Measurements from ENCODE around the gene LUZP1. TPM values are rescaled to one million over a fixed set of nuclear protein-coding genes. Genes with fewer than 3 reads are reported as not detected.

LUZP1 gene
- total RNA-seq, 1 donor from 2014 or later: 47.4 TPM

DNA sequence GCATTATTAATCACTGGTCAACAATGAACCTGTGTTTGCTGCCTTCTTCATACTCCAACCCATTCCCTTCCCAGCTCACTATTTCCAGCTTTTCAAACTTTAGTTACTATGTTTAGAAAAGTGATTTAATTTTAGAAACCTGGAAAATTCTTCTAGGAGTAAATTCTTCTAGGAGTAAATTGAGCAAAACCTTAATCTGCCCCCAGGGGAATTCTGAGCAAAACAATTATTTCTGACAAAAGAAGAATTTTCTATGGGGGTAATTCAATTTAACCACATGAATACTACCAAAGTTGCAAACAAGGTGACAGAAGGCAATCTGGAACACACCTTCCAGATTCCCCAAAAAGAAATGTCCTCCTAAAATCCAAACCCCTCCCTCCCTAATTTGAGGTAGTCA, 1.8 kb downstream of the LUZP1 start:
- no peaks in the 10 kb centered on the region for H3K36me3 Mint-ChIP-seq (ENCODE audit: unreplicated experiment)
- peaks cover 66% of the 10 kb centered on the region for H3K4me1 Mint-ChIP-seq (ENCODE audit: unreplicated experiment)
- peak overlapping the region; percentile 84 for H3K4me3 Mint-ChIP-seq (ENCODE audit: unreplicated experiment)
- no peaks in the 10 kb centered on the region for H3K27me3 Mint-ChIP-seq (ENCODE audit: unreplicated experiment)
- no peak for TF ChIP-seq CTCF (IDR thresholded peaks at IDR 0.05)
- no peaks in the 10 kb centered on the region for H3K9me3 Mint-ChIP-seq (ENCODE audit: unreplicated experiment)
- peak overlapping the region; percentile 81 for H3K27ac Mint-ChIP-seq (ENCODE audit: unreplicated experiment)
- DNase-seq (ENCODE audit: extremely low spot score, unreplicated experiment): no peak

DNA sequence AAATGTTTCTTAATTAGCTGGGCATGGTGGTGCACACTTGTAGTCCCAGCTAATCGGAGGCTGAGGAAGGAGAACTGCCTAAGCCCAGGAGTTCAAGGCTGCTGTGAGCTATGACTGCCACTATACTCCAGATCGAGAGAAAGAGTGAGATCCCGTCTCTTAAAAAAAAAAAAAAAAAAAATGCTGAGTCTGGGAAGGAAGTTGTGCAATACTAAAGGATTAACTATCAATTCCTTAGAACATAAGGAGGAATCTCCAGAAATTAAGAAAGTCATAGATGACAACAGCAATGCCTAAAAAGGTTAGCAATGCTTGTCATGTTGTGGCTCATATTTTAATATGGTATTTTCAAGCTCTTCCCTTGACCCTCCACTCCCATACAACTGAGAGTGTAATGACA, 5.3 kb downstream of the LUZP1 start:
- H3K36me3 Mint-ChIP-seq (ENCODE audit: unreplicated experiment): peaks cover 2% of the 10 kb centered on the region
- TF ChIP-seq CTCF (IDR thresholded peaks at IDR 0.05): no peak
- H3K9me3 Mint-ChIP-seq (ENCODE audit: unreplicated experiment): no peaks in the 10 kb centered on the region
- H3K27me3 Mint-ChIP-seq (ENCODE audit: unreplicated experiment): no peaks in the 10 kb centered on the region
- H3K4me1 Mint-ChIP-seq (ENCODE audit: unreplicated experiment): peaks cover 53% of the 10 kb centered on the region
- H3K4me3 Mint-ChIP-seq (ENCODE audit: unreplicated experiment): no peak overlapping the region
- no peak overlapping the region for H3K27ac Mint-ChIP-seq (ENCODE audit: unreplicated experiment)
- no peak for DNase-seq (ENCODE audit: extremely low spot score, unreplicated experiment)

DNA sequence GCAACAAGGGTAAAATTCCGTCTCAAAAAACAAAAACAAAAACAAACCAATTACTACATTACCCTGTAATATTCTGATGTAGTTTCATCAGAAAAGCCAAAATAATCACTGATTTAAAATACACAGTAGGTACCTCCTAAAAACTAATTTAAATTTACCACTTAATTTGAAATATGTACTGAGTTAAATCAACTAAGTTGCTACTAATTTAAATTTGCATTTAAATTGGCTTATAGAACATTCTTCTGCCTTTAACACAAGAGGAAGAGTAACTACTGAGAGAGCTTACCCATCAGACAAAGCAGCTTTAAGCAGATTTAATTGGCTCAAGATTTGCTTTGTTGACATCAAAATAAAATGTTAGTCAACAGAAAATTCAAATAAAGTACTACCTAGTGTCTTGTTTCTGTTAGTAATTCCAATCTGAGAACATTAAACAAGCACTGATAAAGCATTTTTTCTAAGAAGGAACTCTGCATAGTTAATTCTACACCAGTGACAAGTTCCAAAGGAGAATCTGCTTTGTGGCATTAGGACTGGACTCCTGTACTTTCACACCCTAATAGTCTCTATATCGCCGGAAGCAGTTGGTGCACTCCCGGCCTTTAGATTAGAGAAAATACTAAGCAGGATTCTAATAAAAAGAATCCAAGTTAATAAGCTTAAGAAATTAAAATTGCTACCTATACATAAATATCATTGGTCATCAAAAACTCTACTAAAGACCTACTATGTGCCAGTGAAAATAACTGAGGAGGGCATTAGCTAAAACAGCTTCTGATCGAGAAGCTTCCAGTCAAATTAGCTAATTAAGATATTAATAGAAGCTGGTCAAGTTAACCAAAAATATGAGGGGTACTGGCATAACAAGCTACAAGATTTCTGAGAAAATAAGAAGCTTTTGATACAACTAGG, 8.4 kb downstream of the LUZP1 start:
- TF ChIP-seq CTCF (IDR thresholded peaks at IDR 0.05): no peak
- Mint-ChIP-seq H3K27me3 (ENCODE audit: unreplicated experiment) (no peaks in the 10 kb centered on the region), H3K9me3 (ENCODE audit: unreplicated experiment) (no peaks in the 10 kb centered on the region), H3K27ac (ENCODE audit: unreplicated experiment) (no peak overlapping the region), H3K36me3 (ENCODE audit: unreplicated experiment) (peaks cover 2% of the 10 kb centered on the region), H3K4me3 (ENCODE audit: unreplicated experiment) (no peak overlapping the region), H3K4me1 (ENCODE audit: unreplicated experiment) (peaks cover 44% of the 10 kb centered on the region)
- no peak for DNase-seq (ENCODE audit: extremely low spot score, unreplicated experiment)

DNA sequence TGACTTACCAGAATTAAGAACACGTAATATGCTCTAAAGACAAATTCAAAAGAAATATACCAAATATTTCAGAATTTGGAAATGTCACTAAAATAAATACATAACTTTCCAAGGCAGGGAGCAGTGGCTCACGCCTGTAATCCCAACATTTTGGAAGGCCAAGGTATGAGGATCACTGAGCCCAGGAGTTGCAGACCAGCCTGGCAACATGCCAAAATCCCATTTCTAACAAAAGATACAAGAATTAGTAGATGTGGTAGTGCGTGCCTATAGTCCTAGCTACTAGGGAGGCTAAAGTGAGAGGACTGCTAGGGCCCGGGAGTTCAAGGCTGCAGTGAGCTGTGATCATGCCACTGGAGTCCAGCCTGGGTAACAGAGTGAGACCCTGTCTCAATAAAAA, 11.7 kb downstream of the LUZP1 start:
- peaks cover 41% of the 10 kb centered on the region for H3K4me1 Mint-ChIP-seq (ENCODE audit: unreplicated experiment)

More for the DNA sequence above, 11.7 kb downstream of the LUZP1 start:
- Mint-ChIP-seq H3K9me3 (ENCODE audit: unreplicated experiment) (no peaks in the 10 kb centered on the region), H3K27me3 (ENCODE audit: unreplicated experiment) (no peaks in the 10 kb centered on the region), H3K27ac (ENCODE audit: unreplicated experiment) (no peak overlapping the region), H3K36me3 (ENCODE audit: unreplicated experiment) (peaks cover 4% of the 10 kb centered on the region), H3K4me3 (ENCODE audit: unreplicated experiment) (no peak overlapping the region)
- DNase-seq (ENCODE audit: extremely low spot score, unreplicated experiment): no peak
- TF ChIP-seq CTCF (IDR thresholded peaks at IDR 0.05): no peak
